IMR-90 (cell line): ENCODE data around the gene ZNF407. TPM values are rescaled to one million over a fixed set of nuclear protein-coding genes. Genes with fewer than 3 reads are reported as not detected.
A peak's percentile ranks its signal among the peaks of the same experiment; 100 is the strongest.

ENCODE experiments used
- ATAC-seq: fragments of 200-7000 bp; cut with Tn5 transposase; 2 replicates; pipeline ENCODE4 v1.9.1; 2020; ENCODE audit warnings: low read depth, mild to moderate bottlenecking, moderate library complexity
- BruUV-seq: library from RNA; stranded (reverse); fragments of 400-500 nt; replicated peaks from 2 replicates; lab custom pipeline; 2021; lab: Mats Ljungman, UMichigan
- CTCF ChIA-PET: fragments of 300-600 bp; formaldehyde crosslinking; extraction: SDS; loops from one replicate; lab custom pipeline; 2021; ENCODE audit warnings: antibody characterized with exemption; lab: Yijun Ruan, JAX
- POLR2A ChIA-PET: fragments of 300-600 bp; sonication (Branson Sonifier 250); formaldehyde crosslinking; loops from one replicate; lab custom pipeline; 2022; ENCODE audit warnings: antibody characterized with exemption; ENCODE audit not compliant: unreplicated experiment; lab: Charles Lee
- DNase-seq: peaks from one replicate; pipeline ENCODE4 v3.0.0; 2013
- H2AFZ ChIP-seq: replicated peaks from 2 replicates; pipeline ENCODE3; 2013; ENCODE audit warnings: low read length, mild to moderate bottlenecking; ENCODE audit not compliant: poor library complexity
- H2AK5ac ChIP-seq: 2 replicates; pipeline ENCODE4 v1.6.1; 2013; ENCODE audit warnings: low read depth, low read length, inconsistent platforms
- H2AK9ac ChIP-seq: replicated peaks from 2 replicates; pipeline ENCODE3; 2013; ENCODE audit warnings: mild to moderate bottlenecking, low read depth, low read length, moderate library complexity; ENCODE audit not compliant: poor library complexity
- H2BK120ac ChIP-seq: 2 replicates; pipeline ENCODE4 v1.6.1; 2013; ENCODE audit warnings: low read depth, low read length, inconsistent platforms
- H2BK15ac ChIP-seq: 3 replicates; pipeline ENCODE4 v1.6.1; 2013; ENCODE audit warnings: low read depth, low read length, inconsistent platforms
- H2BK20ac ChIP-seq: 2 replicates; pipeline ENCODE4 v1.6.1; 2013; ENCODE audit warnings: low read depth, mild to moderate bottlenecking, inconsistent platforms, low read length, moderate library complexity
- H2BK5ac ChIP-seq: 2 replicates; pipeline ENCODE4 v1.6.1; 2013; ENCODE audit warnings: mild to moderate bottlenecking, low read depth, low read length, inconsistent platforms; ENCODE audit not compliant: poor library complexity, severe bottlenecking
- H3K14ac ChIP-seq: replicated peaks from 2 replicates; pipeline ENCODE4 v1.6.1; 2013; ENCODE audit warnings: low read depth, low read length, inconsistent platforms
- H3K18ac ChIP-seq: 2 replicates; pipeline ENCODE4 v1.6.1; 2013; ENCODE audit warnings: low read depth, low read length, control low read depth
- H3K23ac ChIP-seq: 2 replicates; pipeline ENCODE4 v1.6.1; 2013; ENCODE audit warnings: low read depth, low read length, inconsistent platforms
- H3K27ac ChIP-seq: 2 replicates; pipeline ENCODE4 v1.5.1; 2013; ENCODE audit warnings: mild to moderate bottlenecking, control low read depth, low read length; ENCODE audit not compliant: insufficient read depth
- H3K27me3 ChIP-seq: 2 replicates; pipeline ENCODE4 v1.6.1; 2013; ENCODE audit warnings: low read length; ENCODE audit not compliant: control insufficient read depth, insufficient read depth
- H3K36me3 ChIP-seq: 2 replicates; pipeline ENCODE4 v1.6.1; 2013; ENCODE audit warnings: low read length, mixed read lengths; ENCODE audit not compliant: control insufficient read depth, insufficient read depth
- H3K4ac ChIP-seq: 2 replicates; pipeline ENCODE4 v1.6.1; 2013; ENCODE audit warnings: low read depth, low read length, inconsistent platforms
- H3K4me1 ChIP-seq: 2 replicates; pipeline ENCODE4 v1.6.1; 2013; ENCODE audit warnings: low read length, mixed read lengths; ENCODE audit not compliant: control insufficient read depth, insufficient read depth
- H3K4me2 ChIP-seq: 2 replicates; pipeline ENCODE4 v1.6.1; 2013; ENCODE audit warnings: low read depth, mild to moderate bottlenecking, control low read depth, low read length, moderate library complexity
- H3K4me3 ChIP-seq: 2 replicates; pipeline ENCODE4 v1.5.1; 2013; ENCODE audit warnings: low read depth, mild to moderate bottlenecking, control low read depth, low read length, moderate library complexity; ENCODE audit not compliant: insufficient read depth
- H3K56ac ChIP-seq: 2 replicates; pipeline ENCODE4 v1.6.1; 2013; ENCODE audit warnings: low read length, inconsistent platforms; ENCODE audit not compliant: insufficient read depth; ENCODE audit errors: extremely low read depth
- H3K79me1 ChIP-seq, 2 experiments: 2 replicates each; pipeline ENCODE4 v1.6.1; 2013; ENCODE audit warnings: low read length in 2 of 2, inconsistent platforms in 1 of 2, low read depth in 1 of 2
- H3K9ac ChIP-seq: 2 replicates; pipeline ENCODE4 v1.6.1; 2013; ENCODE audit warnings: low read depth, low read length, control low read depth
- H3K9me1 ChIP-seq: 2 replicates; pipeline ENCODE4 v1.6.1; 2013; ENCODE audit warnings: low read length, inconsistent platforms; ENCODE audit not compliant: insufficient read depth
- H3K9me3 ChIP-seq: 2 replicates; pipeline ENCODE4 v1.6.1; 2013; ENCODE audit warnings: low read length; ENCODE audit not compliant: control insufficient read depth, insufficient read depth
- H4K20me1 ChIP-seq: 2 replicates; pipeline ENCODE4 v1.6.1; 2013; ENCODE audit warnings: low read length, inconsistent platforms; ENCODE audit not compliant: insufficient read depth
- H4K5ac ChIP-seq: 2 replicates; pipeline ENCODE4 v1.6.1; 2013; ENCODE audit warnings: mild to moderate bottlenecking, low read depth, low read length, control low read depth
- H4K8ac ChIP-seq, 2 experiments: 2 replicates each; pipeline ENCODE4 v1.6.1; 2013; ENCODE audit warnings: low read depth in 2 of 2, low read length in 2 of 2, control low read depth in 1 of 2, inconsistent platforms in 1 of 2
- H4K91ac ChIP-seq: 2 replicates; pipeline ENCODE4 v1.6.1; 2013; ENCODE audit warnings: low read depth, low read length, inconsistent platforms; ENCODE audit not compliant: insufficient read depth
- FOS ChIP-seq: fragments of 150-350 bp; IDR thresholded peaks from 2 replicates; pipeline ENCODE4 v1.6.1; 2016; ENCODE audit warnings: low read depth, low read length
- MAFK ChIP-seq: IDR thresholded peaks from 2 replicates; pipeline ENCODE4 v1.6.1; 2012; ENCODE audit warnings: low read depth, low read length, improper control_type of control experiment
- MAZ ChIP-seq: IDR thresholded peaks from 2 replicates; pipeline ENCODE4 v1.6.1; 2012; ENCODE audit warnings: low read depth, mild to moderate bottlenecking, low read length, improper control_type of control experiment, moderate library complexity, borderline replicate concordance
- MXI1 ChIP-seq: IDR thresholded peaks from 2 replicates; pipeline ENCODE4 v1.6.1; 2012; ENCODE audit warnings: low read depth, mild to moderate bottlenecking, low read length, moderate library complexity, borderline replicate concordance
- NFE2L2 ChIP-seq: fragments of 150-350 bp; IDR thresholded peaks from 2 replicates; pipeline ENCODE4 v1.6.1; 2016; ENCODE audit warnings: low read depth, mild to moderate bottlenecking, low read length
- POLR2A ChIP-seq: IDR thresholded peaks from 2 replicates; pipeline ENCODE4 v1.6.1; 2012; ENCODE audit warnings: mild to moderate bottlenecking, low read depth, low read length
- RAD21 ChIP-seq: IDR thresholded peaks from 2 replicates; pipeline ENCODE4 v1.6.1; 2012; ENCODE audit warnings: low read length, improper control_type of control experiment
- RFX5 ChIP-seq: IDR thresholded peaks from 2 replicates; pipeline ENCODE4 v1.8.0; 2012; ENCODE audit warnings: low read depth, mild to moderate bottlenecking, low read length, moderate library complexity
- SMC3 ChIP-seq: fragments of 150-350 bp; IDR thresholded peaks from 2 replicates; pipeline ENCODE4 v1.6.1; 2016; ENCODE audit warnings: low read depth, mild to moderate bottlenecking, antibody characterized with exemption, low read length, moderate library complexity
- WGBS, 2 experiments: methylation state at CpG; one replicate each; pipeline versions ENCODE4 v1.1.5 to v1.1.7; 2013; ENCODE audit warnings: missing lambda C conversion rate in 2 of 2; ENCODE audit not compliant: insufficient read length in 1 of 2; ENCODE audit errors: extremely low coverage in 2 of 2; 5-methylcytosine and 5-hydroxymethylcytosine counted together
- dilution Hi-C: fragments of 300-500 bp; cut with HindIII; formaldehyde crosslinking; loops from one replicate; pipeline ENCODE4 v1.14.3; 2018; ENCODE audit warnings: low sequenced_read_pairs; ENCODE audit not compliant: unreplicated experiment
- in situ Hi-C: fragments of 300-500 bp; cut with MboI; formaldehyde crosslinking; loops from 3 replicates; pipeline ENCODE4 v1.14.3; 2019; ENCODE audit warnings: low sequenced_read_pairs, inconsistent platforms, mixed read lengths
- intact Hi-C: fragments of 100-400 bp; cut with micrococcal nuclease; formaldehyde crosslinking; loops from 2 replicates; pipeline ENCODE4 v1.10.0; 2022
- polyA plus RNA-seq, 3 experiments: library from polyadenylated mRNA; depleted of rRNA; stranded (reverse); fragments of >200 nt; gene quantifications; 2 replicates each; pipeline ENCODE4 v1.2.3, GENCODE V29; 2012; ENCODE audit warnings: low replicate concordance in 1 of 3
- total RNA-seq: library from RNA; depleted of rRNA; stranded (reverse); fragments of >200 nt; gene quantifications from 2 replicates; pipeline ENCODE4 v1.2.3, GENCODE V29; 2012
- TF ChIP-seq, protein P1 (sequence below): conservative IDR thresholded peaks from 2 replicates; pipeline ENCODE4 v1.5.1; 2012; ENCODE audit warnings: mild to moderate bottlenecking, low read depth, low read length, improper control_type of control experiment

The ZNF407 gene
- total and polyA plus RNA-seq, 2 of the 4 experiments (the other 2 are of a cell fraction): 3.1 to 20.1 TPM

DNA sequence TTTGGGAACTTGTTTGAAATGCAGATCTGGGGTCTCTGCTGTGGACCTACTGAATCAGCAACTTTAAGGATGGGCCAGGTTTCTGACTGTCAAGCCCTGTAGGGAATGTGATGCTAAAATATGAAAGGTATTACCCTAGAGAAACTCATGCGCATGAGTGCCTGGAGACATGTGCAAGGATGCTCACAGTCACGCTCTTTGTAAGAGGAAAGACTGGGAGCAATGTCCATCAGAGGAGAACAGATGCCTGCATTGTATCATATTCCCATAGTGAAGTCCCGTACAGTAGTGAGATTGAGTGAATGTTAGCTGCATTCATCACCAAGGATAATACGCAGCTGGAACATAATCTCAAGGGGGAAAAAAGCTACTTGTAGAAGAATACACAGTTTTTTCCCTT, 14.1 kb downstream of the ZNF407 start:
- TF ChIP-seq SMC3: no peak
- TF ChIP-seq NFE2L2: no peak
- TF ChIP-seq FOS: no peak
- TF ChIP-seq MAFK: no peak
- TF ChIP-seq RAD21: no peak
- TF ChIP-seq MAZ: no peak
- TF ChIP-seq, protein P1, sequence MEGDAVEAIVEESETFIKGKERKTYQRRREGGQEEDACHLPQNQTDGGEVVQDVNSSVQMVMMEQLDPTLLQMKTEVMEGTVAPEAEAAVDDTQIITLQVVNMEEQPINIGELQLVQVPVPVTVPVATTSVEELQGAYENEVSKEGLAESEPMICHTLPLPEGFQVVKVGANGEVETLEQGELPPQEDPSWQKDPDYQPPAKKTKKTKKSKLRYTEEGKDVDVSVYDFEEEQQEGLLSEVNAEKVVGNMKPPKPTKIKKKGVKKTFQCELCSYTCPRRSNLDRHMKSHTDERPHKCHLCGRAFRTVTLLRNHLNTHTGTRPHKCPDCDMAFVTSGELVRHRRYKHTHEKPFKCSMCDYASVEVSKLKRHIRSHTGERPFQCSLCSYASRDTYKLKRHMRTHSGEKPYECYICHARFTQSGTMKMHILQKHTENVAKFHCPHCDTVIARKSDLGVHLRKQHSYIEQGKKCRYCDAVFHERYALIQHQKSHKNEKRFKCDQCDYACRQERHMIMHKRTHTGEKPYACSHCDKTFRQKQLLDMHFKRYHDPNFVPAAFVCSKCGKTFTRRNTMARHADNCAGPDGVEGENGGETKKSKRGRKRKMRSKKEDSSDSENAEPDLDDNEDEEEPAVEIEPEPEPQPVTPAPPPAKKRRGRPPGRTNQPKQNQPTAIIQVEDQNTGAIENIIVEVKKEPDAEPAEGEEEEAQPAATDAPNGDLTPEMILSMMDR: no peak
- no peak for TF ChIP-seq RFX5
- no peak for TF ChIP-seq POLR2A
- TF ChIP-seq MXI1: no peak
- POLR2A ChIA-PET: no interaction called here
- no peak overlapping the region for H4K5ac ChIP-seq
- H2AFZ ChIP-seq: no peak overlapping the region
- WGBS, 2 experiments: 100% methylated on average over 2 of the region's 4 CpGs; no CpG with 5 or more reads in 1 of the 2 experiments
- H3K9me1 ChIP-seq: peaks cover 6% of the 10 kb centered on the region
- peaks cover 31 to 51% of the 10 kb centered on the region in 2 experiments for H3K79me1 ChIP-seq
- DNase-seq (no peak), ATAC-seq (no peak)
- BruUV-seq: no TSS peak
- H3K9ac ChIP-seq: no peak overlapping the region
- intact Hi-C loops: no loop called here
- no peaks in the 10 kb centered on the region for H3K27me3 ChIP-seq
- H3K23ac ChIP-seq: no peak overlapping the region
- H2AK5ac ChIP-seq: 0 out of 2 replicates have a peak overlapping the region, but pooled peaks have one; percentile 17
- H3K4me1 ChIP-seq: peaks cover 5% of the 10 kb centered on the region
- no peak overlapping the region for H2BK5ac ChIP-seq
- no peak overlapping the region for H2BK15ac ChIP-seq
- no peak overlapping the region for H2BK120ac ChIP-seq
- H3K4me2 ChIP-seq: no peak overlapping the region
- no peak overlapping the region for H3K14ac ChIP-seq
- H2AK9ac ChIP-seq: no peak overlapping the region
- no peak overlapping the region for H4K8ac ChIP-seq
- H3K9me3 ChIP-seq: 0 out of 2 replicates have a peak, but pooled peaks cover 3% of the 10 kb centered on the region
- H3K36me3 ChIP-seq: no peaks in the 10 kb centered on the region; the same call in 1 of the 2 replicates
- H3K4ac ChIP-seq: no peak overlapping the region
- H2BK20ac ChIP-seq: no peak overlapping the region
- CTCF ChIA-PET: no interaction called here
- H3K4me3 ChIP-seq: no peak overlapping the region
- H4K20me1 ChIP-seq: peaks cover 3% of the 10 kb centered on the region; the same call in 1 of the 2 replicates
- no peak overlapping the region for H3K56ac ChIP-seq
- dilution Hi-C loops: no loop called here
- H4K91ac ChIP-seq: no peak overlapping the region
- no peak overlapping the region for H3K27ac ChIP-seq
- in situ Hi-C loops: no loop called here
- no peak overlapping the region for H3K18ac ChIP-seq
